HepG2 (cell line): ENCODE measurements around the gene LANCL1. TPM values are rescaled to one million over a fixed set of nuclear protein-coding genes. Genes with fewer than 3 reads are reported as not detected.
"Not testable (repeated sequence)": the region's sequence is repeated elsewhere in the genome, so short reads cannot be mapped to it uniquely, and the experiment has no call there.

Experiments
- ATAC-seq: fragments of 200-7000 bp; cut with Tn5 transposase; 3 replicates; pipeline ENCODE4 v1.9.1; 2020; ENCODE audit warnings: mild to moderate bottlenecking, moderate library complexity
- BruUV-seq: library from RNA; stranded (reverse); fragments of 400-500 nt; replicated peaks from 2 replicates; lab custom pipeline; 2021; lab: Mats Ljungman, UMichigan
- CTCF ChIA-PET: fragments of 300-600 bp; formaldehyde crosslinking; extraction: SDS; loops from one replicate; lab custom pipeline; 2021; ENCODE audit warnings: low total read pairs, inconsistent platforms, low intra/inter-chr PET ratio; lab: Yijun Ruan, JAX
- POLR2A ChIA-PET: fragments of 350-600 bp; sonication (Branson Sonifier 250); formaldehyde crosslinking; loops from one replicate; lab custom pipeline; 2020; ENCODE audit warnings: antibody characterized with exemption, inconsistent platforms; lab: Yijun Ruan, JAX
- DNase-seq: peaks from one replicate; pipeline ENCODE4 v3.0.0-alpha.2; 2015; ENCODE audit warnings: low spot score
- FAIRE-seq: peaks from 3 replicates; lab custom pipeline; 2011; peaks lifted over from hg19 to GRCh38; lab: Jason Lieb, UNC
- H2AFZ ChIP-seq: one replicate; pipeline ENCODE4 v1.6.1; 2011; ENCODE audit warnings: low read length, inconsistent platforms
- H3K27ac ChIP-seq: fragments of 300-600 bp; 3 replicates; pipeline ENCODE4 v1.8.0; 2011; ENCODE audit warnings: mixed run types, mild to moderate bottlenecking, mixed read lengths, low read length, inconsistent platforms; ENCODE audit not compliant: insufficient read depth; ENCODE audit errors: extremely low read length
- H3K27me3 ChIP-seq, 2 experiments: fragments of 200-600 bp in 1 of 2; 2 replicates in 1 of 2; 3 replicates in 1 of 2; pipeline versions ENCODE4 v1.6.0 to v1.8.0; 2011; ENCODE audit warnings: low read length in 2 of 2, mild to moderate bottlenecking in 2 of 2, moderate library complexity in 2 of 2, inconsistent platforms in 1 of 2; ENCODE audit not compliant: insufficient read depth in 2 of 2, control insufficient read depth in 1 of 2
- H3K36me3 ChIP-seq, 2 experiments: fragments of 200-600 bp in 1 of 2; replicated peaks in 1 of 2; 2 replicates in 1 of 2; 3 replicates in 1 of 2; pipeline versions ENCODE4 v1.5.1 to v1.8.0; 2011; ENCODE audit warnings: low read length in 2 of 2, inconsistent platforms in 1 of 2; ENCODE audit not compliant: insufficient read depth in 2 of 2, control insufficient read depth in 1 of 2
- H3K4me1 ChIP-seq: 2 replicates; pipeline ENCODE4 v1.5.1; 2012; ENCODE audit warnings: low read length, inconsistent platforms; ENCODE audit not compliant: insufficient read depth
- H3K4me2 ChIP-seq: 2 replicates; pipeline ENCODE4 v1.6.0; 2011; ENCODE audit warnings: low read depth, low read length, inconsistent platforms
- H3K4me3 ChIP-seq, 3 experiments: fragments of 200-600 bp in 1 of 3; sonication (generic), shearing (Covaris generic) in 1 of 3; replicated peaks in 1 of 3; 2 replicates each; pipeline ENCODE4 v1.5.1; 2011 to 2016; ENCODE audit warnings: low read length in 3 of 3, inconsistent platforms in 2 of 3, low read depth in 2 of 3, mild to moderate bottlenecking in 2 of 3, control low read depth in 1 of 3, mixed read lengths in 1 of 3; ENCODE audit not compliant: insufficient read depth in 1 of 3
- H3K79me2 ChIP-seq: one replicate; pipeline ENCODE4 v1.6.1; 2011; ENCODE audit warnings: low read length, inconsistent platforms; ENCODE audit not compliant: insufficient read depth
- H3K9ac ChIP-seq: 2 replicates; pipeline ENCODE4 v1.6.0; 2011; ENCODE audit warnings: mild to moderate bottlenecking, low read depth, low read length, inconsistent platforms; ENCODE audit not compliant: insufficient read depth
- H3K9me3 ChIP-seq: 2 replicates; pipeline ENCODE4 v1.5.1; 2012; ENCODE audit warnings: mild to moderate bottlenecking, low read length
- H4K20me1 ChIP-seq: 2 replicates; pipeline ENCODE4 v1.6.0; 2011; ENCODE audit warnings: inconsistent platforms, mild to moderate bottlenecking, low read length, moderate library complexity; ENCODE audit not compliant: insufficient read depth
- ATF5 ChIP-seq: sonication (generic); formaldehyde crosslinking; IDR thresholded peaks from 2 replicates; pipeline ENCODE4 v1.4.0; 2020; ENCODE audit warnings: mild to moderate bottlenecking, low read depth, missing genetic modification reagents
- DRAP1 ChIP-seq: IDR thresholded peaks from 2 replicates; pipeline ENCODE4 v1.6.1; 2016; ENCODE audit warnings: missing genetic modification reagents, missing compliant biosample characterization
- NFKB2 ChIP-seq: sonication (generic); formaldehyde crosslinking; IDR thresholded peaks from 2 replicates; pipeline ENCODE4 v1.4.0; 2020; ENCODE audit warnings: missing genetic modification reagents, borderline replicate concordance
- PATZ1 ChIP-seq: sonication (generic); formaldehyde crosslinking; IDR thresholded peaks from 2 replicates; pipeline ENCODE4 v1.4.0; 2020; ENCODE audit warnings: missing genetic modification reagents
- RBAK ChIP-seq: sonication (generic); formaldehyde crosslinking; IDR thresholded peaks from 2 replicates; pipeline ENCODE4 v1.5.1; 2020; ENCODE audit warnings: mild to moderate bottlenecking, missing genetic modification reagents
- TARDBP ChIP-seq: sonication (generic); formaldehyde crosslinking; IDR thresholded peaks from 2 replicates; pipeline ENCODE4 v1.8.0; 2022; ENCODE audit warnings: mild to moderate bottlenecking, missing genetic modification reagents
- ZNF224 ChIP-seq: sonication (generic); formaldehyde crosslinking; IDR thresholded peaks from 2 replicates; pipeline ENCODE4 v1.5.0; 2020; ENCODE audit warnings: mild to moderate bottlenecking, missing genetic modification reagents
- ZNF44 ChIP-seq: sonication (generic); formaldehyde crosslinking; IDR thresholded peaks from 2 replicates; pipeline ENCODE4 v1.5.1; 2020; ENCODE audit warnings: mild to moderate bottlenecking, missing genetic modification reagents
- WGBS: methylation state at CpG from one replicate; pipeline ENCODE4 v1.1.6; 2017; ENCODE audit warnings: low lambda C conversion rate; 5-methylcytosine and 5-hydroxymethylcytosine counted together
- in situ Hi-C: cut with HindIII; loops from 2 replicates; pipeline ENCODE4 v1.10.0; 2017; ENCODE audit warnings: low pct_unique_long_range_greater_than_20kb; ENCODE audit not compliant: extremely low pct_ligation_motif_present
- intact Hi-C: fragments of 100-400 bp; cut with micrococcal nuclease; formaldehyde crosslinking; loops from one replicate; pipeline ENCODE4 v1.10.0; 2022; ENCODE audit not compliant: unreplicated experiment
- polyA plus RNA-seq, 8 experiments: library from polyadenylated mRNA; depleted of rRNA in 3 of 8; stranded (reverse) in 7 of 8; unstranded in 1 of 8; fragments of >200 nt; fragmentation: Illumina TruSeq in 4 of 8; extraction: Trizol in 4 of 8; gene quantifications; 2 replicates each; pipeline versions ENCODE4 v1.2.1 to v1.2.3, GENCODE V29; 2011 to 2016; ENCODE audit warnings: low read depth in 4 of 8, missing spikeins in 1 of 8, mixed read lengths in 1 of 8; ENCODE audit not compliant: insufficient read depth in 1 of 8
- total RNA-seq, 5 experiments: library from RNA; depleted of rRNA; stranded (reverse); fragments of >200 nt; fragmentation: Illumina TruSeq; extraction: Trizol; gene quantifications; 2 replicates each; pipeline ENCODE4 v1.2.3, GENCODE V29; 2016; ENCODE audit warnings: low read depth in 1 of 5
- TF ChIP-seq, protein P1 (sequence below): sonication (generic); formaldehyde crosslinking; conservative IDR thresholded peaks from 2 replicates; pipeline ENCODE4 v1.8.0; 2022; ENCODE audit warnings: mild to moderate bottlenecking, moderate library complexity, missing genetic modification reagents

Gene LANCL1
- total and polyA plus RNA-seq, 2 of the 13 experiments (the other 11 are each of a cell fraction or from before 2014, with no cell fraction given) = 53.5 to 67.7 TPM

DNA sequence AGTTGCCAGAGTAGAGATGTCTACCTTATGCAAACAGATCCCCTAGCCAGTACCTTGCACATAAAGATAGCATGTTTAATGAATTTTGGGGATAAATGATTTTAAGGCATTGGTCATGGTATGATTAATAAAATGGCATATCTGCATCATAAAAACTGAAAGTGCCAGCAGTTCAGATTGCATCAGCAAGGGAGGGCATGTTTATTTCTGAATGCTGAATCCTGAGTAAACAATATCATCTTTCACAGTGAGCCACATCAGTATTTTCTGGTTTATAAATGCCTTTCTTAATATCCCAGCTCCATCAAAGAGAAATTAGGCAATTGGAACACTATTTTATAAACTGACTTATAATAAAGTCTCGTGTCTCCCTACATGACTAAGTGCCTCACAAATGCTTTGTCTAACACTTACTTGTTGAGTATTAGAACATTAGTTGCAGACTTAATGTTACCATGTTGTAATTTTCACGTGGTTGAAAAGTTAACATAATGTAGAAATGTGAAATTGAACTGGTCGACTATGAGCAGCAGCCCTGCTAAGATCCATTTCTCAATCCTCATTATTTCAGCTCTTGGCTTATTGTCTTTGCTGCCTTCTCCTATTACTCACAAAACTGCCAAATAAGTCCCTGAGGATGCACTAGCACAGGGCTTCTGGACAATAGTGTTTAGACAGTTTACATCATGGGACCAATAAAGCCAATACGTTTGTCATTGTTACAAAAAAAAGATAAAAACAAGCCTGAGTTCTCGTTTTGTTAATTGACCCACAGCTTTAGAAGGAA lies 48.0 kb downstream of the LANCL1 start:
- no TSS peak for BruUV-seq
- 88% methylated on average over 5 of the region's 5 CpGs for WGBS
- intact Hi-C loops = no loop called here

DNA sequence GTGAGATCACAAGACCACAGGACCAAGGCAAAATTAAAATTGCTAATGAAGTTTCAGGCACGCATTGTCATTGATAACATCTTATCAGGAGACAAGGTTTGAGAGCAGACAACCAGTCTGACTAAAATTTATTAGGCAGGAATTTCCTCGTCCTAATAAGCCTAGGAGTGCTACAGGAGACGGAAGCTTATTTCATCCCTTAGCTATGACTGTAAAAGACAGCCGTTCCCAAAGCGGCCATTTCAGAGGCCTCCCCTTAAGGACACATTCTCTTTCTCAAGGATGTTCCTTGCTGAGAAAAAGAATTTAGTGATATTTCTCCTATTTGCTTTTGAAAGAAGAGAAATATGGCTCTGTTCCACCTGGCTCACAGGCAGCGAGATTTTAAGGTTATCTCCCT lies 49.2 kb downstream of the LANCL1 start:
- peaks cover 12% of the 10 kb centered on the region; the same call in 1 of the 2 replicates for H3K9me3 ChIP-seq
- WGBS = 96% methylated on average over 6 of the region's 6 CpGs
- H3K27ac ChIP-seq, H2AFZ ChIP-seq, H3K27me3 ChIP-seq, H3K36me3 ChIP-seq, BruUV-seq, POLR2A ChIA-PET, FAIRE-seq, DNase-seq, intact Hi-C loops, H3K4me1 ChIP-seq, H3K4me3 ChIP-seq, H3K79me2 ChIP-seq, H4K20me1 ChIP-seq, in situ Hi-C loops, CTCF ChIA-PET, ATAC-seq, H3K9ac ChIP-seq, H3K4me2 ChIP-seq: not testable (repeated sequence)

More for the DNA sequence above, 48.0 kb downstream of the LANCL1 start:
- no peak for FAIRE-seq
- TF ChIP-seq TARDBP (CRISPR knock-in tag) = no peak
- no peak for TF ChIP-seq DRAP1 (CRISPR knock-in tag)
- no peak for TF ChIP-seq PATZ1 (CRISPR knock-in tag)
- TF ChIP-seq ZNF224 (CRISPR knock-in tag) = no peak
- TF ChIP-seq ATF5 (CRISPR knock-in tag) = no peak
- no peak for TF ChIP-seq NFKB2
- TF ChIP-seq RBAK = no peak
- TF ChIP-seq, protein P1, sequence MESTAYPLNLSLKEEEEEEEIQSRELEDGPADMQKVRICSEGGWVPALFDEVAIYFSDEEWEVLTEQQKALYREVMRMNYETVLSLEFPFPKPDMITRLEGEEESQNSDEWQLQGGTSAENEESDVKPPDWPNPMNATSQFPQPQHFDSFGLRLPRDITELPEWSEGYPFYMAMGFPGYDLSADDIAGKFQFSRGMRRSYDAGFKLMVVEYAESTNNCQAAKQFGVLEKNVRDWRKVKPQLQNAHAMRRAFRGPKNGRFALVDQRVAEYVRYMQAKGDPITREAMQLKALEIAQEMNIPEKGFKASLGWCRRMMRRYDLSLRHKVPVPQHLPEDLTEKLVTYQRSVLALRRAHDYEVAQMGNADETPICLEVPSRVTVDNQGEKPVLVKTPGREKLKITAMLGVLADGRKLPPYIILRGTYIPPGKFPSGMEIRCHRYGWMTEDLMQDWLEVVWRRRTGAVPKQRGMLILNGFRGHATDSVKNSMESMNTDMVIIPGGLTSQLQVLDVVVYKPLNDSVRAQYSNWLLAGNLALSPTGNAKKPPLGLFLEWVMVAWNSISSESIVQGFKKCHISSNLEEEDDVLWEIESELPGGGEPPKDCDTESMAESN = no peak
- TF ChIP-seq ZNF44 = no peak
- no peak overlapping the region for H3K27ac ChIP-seq
- H4K20me1 ChIP-seq = no peaks in the 10 kb centered on the region
- CTCF ChIA-PET = no interaction called here
- H2AFZ ChIP-seq = no peak overlapping the region
- DNase-seq = no peak
- no peak for ATAC-seq
- no peak overlapping the region for H3K9ac ChIP-seq
- no peak overlapping the region for H3K4me3 ChIP-seq
- no peaks in the 10 kb centered on the region for H3K27me3 ChIP-seq
- H3K4me2 ChIP-seq = no peak overlapping the region
- POLR2A ChIA-PET = no interaction called here
- H3K36me3 ChIP-seq = peaks cover 2 to 8% of the 10 kb centered on the region in 2 experiments; a peak in 2 of 5 replicates
- peaks cover 12% of the 10 kb centered on the region; the same call in 1 of the 2 replicates for H3K9me3 ChIP-seq
- in situ Hi-C loops = no loop called here
- no peaks in the 10 kb centered on the region for H3K79me2 ChIP-seq
- no peaks in the 10 kb centered on the region for H3K4me1 ChIP-seq
